NCI-H187 treated with DMSO at 0.1 percent for 48 hours (cell line): ENCODE measurements around the gene BOLA2B.
"Not testable (repeated sequence)": the region's sequence is repeated elsewhere in the genome, so short reads cannot be mapped to it uniquely, and the experiment has no call there.

Experiments
- DNase-seq: peaks from one replicate; lab custom pipeline; 2025; lab: John Stamatoyannopoulos, UW

Gene BOLA2B

DNA sequence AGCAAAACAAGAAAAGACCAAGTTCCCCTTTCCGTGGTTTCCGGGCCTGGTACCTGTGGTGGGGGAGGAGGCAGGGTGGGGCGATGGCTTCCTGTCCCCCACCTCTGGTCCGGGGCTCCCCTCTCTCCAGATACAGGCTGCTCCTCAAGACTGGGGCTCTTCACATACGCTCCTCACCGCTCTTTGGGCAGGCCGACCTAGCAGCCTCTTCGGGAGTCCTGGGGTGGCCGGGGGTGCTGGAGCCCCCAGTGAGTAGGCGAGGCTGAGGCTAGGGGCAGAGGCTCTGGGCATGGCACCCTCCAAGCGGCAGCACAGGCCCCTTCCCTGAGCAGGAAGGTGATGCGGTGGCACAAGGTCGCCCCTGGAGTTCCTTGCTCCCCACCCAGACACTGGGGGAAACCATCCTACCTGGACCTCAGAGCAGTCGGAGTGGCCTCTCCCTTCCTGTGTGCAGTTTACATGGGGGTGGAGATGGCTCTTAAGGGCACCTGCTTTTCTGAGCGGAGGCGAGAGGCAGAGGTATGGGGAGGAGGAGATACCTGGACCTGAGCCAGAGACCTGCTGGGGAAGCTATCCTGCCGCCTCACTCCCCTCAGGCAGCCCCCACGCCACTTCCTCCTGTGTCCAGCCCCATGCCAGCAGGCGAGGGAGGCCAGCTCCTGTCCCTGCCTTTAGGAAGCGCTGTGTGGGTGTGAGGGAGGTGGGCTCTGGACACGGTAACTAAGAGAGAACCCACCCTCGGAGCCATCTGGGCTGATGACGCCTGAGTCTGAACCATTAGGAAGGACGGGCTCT lies 9.2 kb downstream of the BOLA2B start:
- no peak for DNase-seq

DNA sequence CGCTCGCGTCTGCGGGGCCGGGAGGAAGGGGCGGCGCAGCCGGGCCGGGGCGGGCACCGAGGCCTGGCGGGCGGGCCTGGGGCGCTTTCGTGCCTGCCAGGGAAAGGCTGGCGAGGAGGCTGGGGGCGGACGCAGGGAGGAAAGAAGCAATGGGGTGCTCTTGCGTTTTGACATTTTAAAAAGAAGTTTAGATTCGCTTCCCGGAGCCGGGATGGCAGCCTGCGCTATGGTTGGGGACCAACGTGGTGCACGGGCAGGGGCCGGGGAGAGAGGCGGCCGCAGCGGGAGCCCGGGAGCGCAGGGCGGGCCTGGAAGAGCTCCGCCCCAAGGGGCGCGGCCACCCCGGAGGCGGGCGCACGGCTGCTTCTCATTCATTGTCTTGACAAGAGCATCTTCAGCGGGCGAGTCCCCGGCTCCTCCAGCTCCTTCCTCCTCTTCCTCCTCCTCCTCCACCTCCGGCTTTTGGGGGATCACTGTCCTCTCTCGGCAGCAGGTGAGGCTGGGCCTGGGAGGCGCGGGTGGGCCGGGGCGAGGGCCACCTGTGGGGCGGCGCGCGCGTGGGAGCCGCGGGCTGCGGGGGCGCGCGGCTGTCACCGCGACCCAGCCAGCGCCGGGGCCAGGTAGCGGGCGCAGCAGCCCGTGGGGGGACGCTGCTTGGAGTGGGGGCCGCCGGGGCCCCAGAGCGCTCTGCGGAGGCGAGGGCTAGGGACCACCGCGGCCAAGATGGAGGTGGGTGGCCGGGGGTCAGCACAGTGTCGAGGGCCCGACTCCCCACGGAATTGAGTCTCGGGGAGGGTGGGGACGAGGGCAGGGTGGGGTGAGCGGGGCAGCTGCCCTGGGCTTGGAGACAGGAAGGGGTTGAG lies 10.0 kb downstream of the BOLA2B start, which contains the start of gene CORO1A:
Gene CORO1A (plus strand): TSS at position 370 of the 863 bp plus-strand sequence. CDS start 1,608 bp downstream, outside the sequence.
- DNase-seq, result no peak

DNA sequence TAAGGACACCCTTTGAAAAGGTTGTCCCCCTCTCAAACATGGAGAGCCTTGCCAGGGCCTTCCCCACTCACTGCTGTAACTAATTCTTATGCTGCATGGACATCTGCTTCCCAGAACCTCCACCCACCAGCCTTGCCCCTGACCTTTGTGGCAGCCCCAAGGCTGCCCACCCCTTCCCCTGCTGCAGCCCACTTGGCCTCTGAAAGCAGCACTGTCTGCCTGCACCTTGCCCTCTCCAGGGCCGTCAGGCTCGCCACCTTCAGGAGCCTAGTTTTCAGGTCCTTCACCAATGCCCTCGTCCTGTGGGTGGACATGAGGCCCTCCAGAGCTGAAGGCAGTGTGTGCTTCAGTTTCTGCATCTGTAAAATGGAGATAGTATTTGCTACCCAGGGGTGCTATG lies 12.7 kb downstream of the BOLA2B start:
- DNase-seq, result no peak

DNA sequence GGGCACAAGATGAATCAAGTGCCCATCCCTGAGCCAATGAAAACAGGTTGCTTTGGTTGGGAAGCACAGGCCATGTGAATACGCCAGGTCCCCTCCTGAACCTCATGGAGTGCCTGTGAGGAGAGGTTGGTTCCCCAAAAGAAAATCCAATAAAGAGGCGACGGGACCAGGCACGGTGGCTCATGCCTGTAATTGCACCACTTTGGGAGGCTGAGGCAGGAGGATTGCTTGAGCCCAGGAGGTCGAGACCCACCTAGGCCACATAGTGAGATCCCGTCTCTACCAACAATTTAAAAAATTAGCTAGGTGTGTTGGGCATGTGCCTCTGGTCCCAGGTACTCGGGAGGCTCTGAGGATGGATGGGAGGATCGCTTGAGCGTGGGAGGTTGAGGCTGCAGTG lies 13.5 kb downstream of the BOLA2B start:
- DNase-seq, result no peak

DNA sequence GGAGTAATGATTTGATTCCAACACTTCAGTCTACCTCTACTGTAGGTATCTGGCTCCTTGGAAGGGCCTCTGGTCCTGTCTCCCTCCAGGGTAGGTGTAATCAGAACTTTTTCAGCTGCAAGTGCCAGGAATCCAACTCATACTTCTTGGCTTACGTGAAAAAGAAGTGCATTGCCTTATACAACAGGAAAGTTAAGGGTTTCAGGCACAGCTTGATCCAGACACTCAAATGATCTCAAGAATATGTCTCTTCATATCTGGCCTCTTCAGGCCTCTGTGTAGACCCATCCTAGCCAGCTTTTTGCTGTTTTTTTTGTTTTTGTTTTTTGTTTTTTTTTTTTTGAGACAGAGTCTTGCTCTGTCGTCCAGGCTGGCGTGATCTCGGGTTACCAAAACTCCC lies 14.3 kb downstream of the BOLA2B start:
- DNase-seq, result no peak

DNA sequence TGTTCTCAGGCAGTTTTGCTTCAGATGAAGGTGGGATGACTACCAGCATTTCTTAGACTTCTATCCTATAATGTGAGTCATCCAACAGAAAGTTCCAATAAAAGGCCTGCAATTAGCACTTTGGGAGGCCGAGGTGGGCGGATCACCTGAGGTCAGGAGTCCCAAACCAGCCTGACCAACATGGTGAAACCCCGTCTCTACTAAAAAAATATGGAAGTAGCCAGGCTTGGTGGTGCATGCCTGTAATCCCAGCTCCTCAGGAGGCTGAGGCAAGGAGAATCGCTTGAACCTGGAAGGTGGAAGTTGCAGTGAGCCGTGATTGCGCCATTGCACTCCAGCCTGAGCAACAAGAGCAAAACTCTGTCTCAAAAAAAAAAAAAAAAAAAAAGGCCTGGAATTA lies 16.6 kb downstream of the BOLA2B start:
- DNase-seq, result not testable (repeated sequence)

DNA sequence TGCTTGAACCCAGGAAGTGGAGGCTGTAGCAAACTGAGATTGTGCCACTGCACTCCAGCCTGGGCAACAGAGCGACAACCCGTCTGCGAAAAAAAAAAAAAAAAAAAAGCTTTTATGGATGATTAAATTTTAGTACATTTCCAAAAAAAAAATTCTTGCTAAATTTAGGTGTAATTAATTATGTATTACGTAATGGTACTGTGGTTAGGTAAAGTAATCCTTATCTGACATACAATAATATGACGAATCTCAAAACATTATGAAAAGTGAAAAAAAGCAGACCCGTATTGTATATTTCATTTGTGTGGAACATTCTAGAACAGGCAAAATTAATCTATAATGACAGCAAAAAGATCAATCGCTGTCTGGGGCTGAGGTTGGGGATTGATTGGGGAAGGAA lies 20.4 kb downstream of the BOLA2B start:
- no peak for DNase-seq

DNA sequence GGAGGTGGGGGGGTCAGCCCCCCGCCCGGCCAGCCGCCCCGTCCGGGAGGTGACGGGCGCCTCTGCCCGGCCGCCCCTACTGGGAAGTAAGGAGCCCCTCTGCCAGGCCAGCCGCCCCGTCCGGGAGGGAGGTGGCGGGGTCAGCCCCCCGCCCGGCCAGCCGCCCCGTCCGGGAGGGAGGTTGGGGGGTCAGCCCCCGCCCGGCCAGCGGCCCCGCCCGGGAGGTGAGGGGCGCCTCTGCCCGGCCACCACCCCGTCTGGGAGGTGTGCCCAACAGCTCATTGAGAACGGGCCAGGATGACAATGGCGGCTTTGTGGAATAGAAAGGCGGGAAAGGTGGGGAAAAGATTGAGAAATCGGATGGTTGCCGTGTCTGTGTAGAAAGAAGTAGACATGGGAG lies 23.3 kb downstream of the BOLA2B start:
- DNase-seq, result not testable (repeated sequence)

DNA sequence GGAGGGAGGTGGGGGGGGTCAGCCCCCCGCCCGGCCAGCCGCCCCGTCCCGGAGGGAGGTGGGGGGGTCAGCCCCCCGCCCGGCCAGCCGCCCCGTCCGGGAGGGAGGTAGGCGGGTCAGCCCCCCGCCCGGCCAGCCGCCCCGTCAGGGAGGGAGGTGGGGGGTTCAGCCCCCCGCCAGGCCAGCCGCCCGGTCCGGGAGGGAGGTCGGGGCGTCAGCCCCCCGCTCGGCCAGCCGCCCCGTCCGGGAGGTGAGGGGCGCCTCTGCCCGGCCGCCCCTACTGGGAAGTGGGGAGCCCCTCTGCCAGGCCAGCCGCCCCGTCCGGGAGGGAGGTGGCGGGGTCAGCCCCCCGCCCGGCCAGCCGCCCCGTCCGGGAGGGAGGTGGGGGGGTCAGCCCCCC lies 24.1 kb downstream of the BOLA2B start:
- DNase-seq, result not testable (repeated sequence)

DNA sequence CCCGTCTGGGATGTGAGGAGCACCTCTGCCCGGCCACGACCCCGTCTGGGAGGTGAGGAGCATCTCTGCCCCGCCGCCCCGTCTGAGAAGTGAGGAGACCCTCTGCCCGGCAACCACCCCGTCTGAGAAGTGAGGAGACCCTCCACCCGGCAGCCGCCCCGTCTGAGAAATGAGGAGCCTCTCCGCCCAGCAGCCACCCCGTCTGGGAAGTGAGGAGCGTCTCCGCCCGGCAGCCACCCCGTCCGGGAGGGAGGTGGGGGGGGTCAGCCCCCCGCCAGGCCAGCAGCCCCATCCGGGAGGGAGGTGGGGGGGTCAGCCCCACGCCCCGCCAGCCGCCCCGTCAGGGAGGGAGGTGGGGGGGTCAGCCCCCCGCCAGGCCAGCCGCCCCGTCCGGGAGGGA lies 24.7 kb downstream of the BOLA2B start:
- DNase-seq, result not testable (repeated sequence)

DNA sequence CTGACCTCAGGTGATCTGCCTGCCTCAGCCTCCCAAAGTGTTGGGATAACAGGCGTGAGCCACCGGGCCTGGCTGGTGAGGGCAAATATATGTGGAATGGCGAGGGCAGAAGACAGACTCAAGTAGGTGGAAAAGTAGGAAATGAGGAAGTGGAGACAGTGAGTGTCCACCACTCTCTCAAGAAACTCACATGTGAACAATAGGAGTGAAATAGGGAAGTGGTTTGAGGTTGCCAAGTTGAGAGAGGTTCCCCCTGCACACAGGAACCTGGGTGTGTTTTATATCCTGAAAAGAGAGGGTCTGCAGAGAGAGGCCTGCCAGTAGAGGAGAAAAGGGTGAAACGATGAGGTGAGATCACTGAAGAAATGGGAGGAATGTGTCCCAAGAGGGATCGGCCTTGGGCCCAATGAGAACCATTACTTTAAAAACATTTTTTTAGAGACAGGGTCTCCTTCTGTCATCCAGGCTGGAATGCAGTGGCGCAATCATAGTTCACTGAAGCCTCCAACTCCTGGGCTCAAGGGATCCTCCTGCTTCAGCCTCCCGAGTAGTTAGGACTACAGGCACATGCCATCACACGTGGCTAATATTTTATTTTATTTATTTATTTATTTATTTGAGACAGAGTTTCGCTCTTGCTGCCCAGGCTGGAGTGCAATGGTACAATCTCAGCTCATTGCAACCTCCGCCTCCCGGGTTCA lies 27.1 kb downstream of the BOLA2B start:
- DNase-seq, result no peak

DNA sequence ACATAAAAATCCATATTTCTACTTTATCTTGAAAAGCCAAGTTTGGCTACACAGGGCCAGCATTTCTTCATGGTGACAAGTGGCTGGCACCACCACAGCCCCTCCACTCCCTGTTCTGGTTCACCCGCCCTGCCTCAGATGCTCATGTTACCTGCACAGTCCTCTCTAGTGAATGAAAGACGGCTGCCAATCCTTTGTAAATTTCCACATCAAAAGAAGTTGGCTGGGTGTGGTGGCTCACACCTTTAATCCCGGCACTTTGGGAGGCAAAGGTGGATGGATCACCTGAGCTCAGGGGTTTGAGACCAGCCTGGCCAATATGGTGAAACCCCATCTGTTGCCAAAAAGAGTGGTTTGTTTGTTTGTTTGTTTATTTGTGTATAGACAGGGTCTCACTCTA lies 29.9 kb downstream of the BOLA2B start:
- DNase-seq, result no peak

DNA sequence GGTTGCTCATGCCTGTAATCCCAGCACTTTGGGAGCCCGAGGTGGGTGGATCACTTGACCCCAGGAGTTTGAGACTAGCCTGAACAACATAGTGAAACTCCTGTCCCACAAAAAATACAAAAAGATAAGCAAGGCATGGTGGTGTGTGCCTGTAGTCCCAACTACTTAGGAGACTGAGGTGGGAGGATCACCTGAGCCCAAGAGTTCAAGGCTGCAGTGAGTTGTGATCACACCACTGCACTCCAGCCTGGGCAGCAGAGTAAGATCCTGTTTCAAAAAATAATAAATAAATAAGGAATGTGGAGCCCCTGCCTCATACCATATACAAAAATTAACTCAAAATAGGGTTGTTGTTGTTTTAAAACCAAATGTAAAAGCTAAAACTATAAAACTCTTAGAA lies 36.3 kb downstream of the BOLA2B start:
- DNase-seq, result no peak

DNA sequence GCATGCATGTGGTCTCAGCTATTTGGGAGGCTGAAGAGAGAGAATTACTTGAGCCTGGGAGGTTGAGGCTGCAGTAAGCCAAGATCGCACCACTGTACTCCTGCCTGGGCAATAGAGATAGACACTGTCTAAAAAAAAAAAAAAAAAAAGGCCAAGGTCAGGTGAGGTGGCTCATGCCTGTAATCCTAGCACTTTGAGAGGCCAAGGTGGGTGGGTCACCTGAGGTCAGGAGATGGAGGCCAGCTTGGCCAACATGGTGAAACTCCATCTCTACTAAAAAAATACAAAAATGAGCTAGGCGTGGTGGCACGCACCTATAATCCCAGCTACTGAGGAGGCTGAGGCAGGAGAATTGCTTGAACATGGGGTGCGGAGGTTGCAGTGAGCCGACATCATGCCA lies 38.3 kb downstream of the BOLA2B start:
- DNase-seq, result no peak

DNA sequence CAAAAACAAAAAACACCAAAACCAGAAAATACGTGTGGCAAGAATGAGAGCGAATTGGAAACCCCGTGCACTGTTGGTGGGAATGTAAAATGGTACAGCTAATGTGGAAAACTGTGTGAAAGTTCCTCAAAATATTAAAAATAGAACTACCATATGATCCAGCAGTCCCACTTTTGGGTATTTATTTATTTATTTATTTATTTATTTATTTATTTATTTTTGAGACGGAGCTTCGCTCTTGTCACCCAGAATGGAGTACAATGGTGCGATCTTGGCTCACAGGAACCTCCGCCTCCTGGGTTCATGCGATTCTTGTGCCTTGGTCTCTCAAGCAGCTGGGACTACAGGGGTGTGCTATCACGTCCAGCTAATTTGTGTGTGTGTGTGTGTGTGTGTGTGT lies 40.9 kb downstream of the BOLA2B start:
- no peak for DNase-seq

DNA sequence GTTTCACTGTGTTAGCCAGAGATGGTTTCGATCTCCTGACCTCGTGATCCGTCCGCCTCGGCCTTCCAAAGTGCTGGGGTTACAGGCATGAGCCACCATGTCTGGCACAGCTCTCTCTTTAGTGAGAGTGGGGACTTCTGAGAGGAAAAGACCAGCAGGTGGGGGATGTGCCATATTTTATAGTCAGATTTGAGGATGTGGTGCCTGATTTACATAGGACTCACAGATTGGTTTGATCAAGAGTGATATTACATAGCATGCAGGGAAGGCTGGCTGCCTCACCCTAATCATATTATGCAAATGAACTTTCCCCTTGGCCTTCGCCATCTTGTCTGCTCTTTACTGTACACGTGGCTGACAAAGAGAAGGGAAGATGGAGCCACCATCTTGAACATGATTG lies 42.4 kb downstream of the BOLA2B start:
- no peak for DNase-seq

DNA sequence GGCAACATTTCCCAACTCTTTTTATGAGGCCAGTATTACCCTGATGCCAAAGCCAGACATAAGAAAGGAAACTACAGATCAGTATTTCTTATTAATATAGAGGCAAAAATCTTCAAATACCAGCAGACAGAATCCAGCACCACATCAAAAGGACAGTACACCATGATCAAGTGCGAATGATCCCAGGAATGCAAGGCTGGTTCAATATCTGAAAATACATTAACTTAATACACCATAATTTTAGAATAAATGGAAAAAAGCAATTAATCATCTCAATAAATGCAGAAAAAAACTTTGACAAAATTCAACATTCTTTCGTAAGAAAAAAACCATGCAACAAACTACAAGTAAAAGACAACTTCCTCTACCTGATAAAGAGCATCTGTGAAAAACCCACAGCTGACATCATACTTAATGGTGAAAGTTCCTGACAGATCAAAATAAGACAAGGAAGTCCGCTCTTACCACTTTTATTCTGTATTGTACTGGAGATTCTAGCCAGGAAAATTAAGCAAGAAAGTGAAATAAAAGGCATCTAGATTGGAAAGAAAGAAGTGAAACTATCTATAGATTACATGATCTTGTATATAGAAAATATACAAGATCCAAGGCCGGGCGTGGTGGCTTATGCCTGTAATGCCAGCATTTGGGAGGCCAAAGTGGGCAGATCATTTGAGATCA lies 44.1 kb downstream of the BOLA2B start:
- no peak for DNase-seq

DNA sequence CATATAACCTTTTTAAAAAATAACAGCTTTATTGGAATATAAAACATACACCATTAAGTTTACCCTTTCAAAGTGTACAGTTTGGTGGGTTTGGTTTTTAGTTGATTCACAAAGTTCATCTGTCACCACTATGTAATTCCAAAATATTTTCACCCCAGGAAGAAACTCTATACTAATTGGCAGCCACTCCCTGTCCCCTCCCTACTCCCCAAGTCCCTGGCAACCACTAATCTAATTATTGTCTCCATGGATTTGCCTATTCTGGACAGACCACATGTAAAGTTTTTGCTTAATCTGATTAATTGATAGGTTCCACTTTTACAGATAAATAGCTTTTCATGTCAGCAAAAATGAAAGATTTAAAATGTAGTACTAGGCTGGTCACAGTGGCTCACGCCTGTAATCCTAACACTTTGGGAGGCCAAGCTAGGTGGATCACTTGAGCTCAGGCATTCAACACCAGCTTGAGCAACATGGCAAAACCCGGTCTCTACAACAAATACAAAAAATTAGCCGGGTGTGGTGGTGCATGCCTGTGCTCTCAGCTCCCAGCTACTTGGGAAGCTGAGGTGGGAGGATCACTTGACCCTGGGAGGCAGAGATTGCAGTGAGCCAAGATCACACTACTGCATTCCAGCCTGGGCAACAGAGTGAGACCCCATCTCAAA lies 45.5 kb downstream of the BOLA2B start:
- no peak for DNase-seq

DNA sequence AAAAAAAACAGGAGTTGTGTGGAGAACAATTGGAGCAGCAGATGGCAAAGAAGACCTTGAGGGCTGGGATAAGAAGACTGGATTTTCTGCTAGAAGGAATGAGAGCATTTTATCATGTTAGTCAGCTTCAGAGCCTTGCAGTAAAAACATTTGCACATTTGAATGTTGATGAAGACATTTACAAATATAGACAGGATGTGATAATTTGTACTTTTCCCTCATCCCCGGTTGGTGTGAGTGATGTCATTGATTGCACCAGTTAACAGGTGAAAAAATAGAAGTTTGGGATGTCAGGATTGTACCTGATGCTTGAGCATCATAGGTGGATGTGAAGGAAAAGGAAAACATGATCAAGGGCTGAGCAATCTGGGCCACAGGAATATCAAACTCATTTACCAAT lies 47.8 kb downstream of the BOLA2B start:
- no peak for DNase-seq

DNA sequence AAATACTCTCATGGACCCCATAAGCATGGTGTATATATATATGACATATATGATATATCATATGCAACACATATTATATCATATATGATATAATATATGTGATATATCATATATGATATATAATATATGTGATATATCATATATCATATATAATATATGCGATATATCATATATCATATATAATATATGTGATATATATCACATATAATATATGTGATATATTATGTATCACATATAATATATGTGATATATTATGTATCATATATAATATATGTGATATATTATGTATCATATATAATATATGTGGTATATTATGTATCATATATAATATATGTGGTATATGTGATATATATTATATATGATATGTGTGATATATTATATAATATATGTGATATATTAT lies 48.5 kb downstream of the BOLA2B start:
- DNase-seq, result no peak

DNA sequence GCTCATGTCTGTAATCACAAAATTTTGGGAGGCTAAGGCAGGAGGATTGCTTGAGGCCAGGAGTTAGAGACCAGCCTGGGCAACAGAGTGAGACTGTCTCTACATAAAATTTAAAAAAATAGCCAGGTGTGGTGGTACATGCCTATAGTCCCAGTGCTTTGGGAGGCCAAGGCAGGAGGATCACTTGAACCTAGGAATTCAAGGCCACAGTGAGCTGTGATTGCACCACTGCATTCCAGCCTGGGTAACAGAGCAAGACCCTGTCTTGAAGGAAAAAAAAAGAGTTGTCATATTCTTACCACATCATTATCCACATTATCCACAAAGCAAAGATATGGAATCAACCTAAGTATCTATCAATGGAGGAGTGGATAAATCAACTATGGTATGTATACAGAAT lies 49.4 kb downstream of the BOLA2B start:
- DNase-seq, result no peak

DNA sequence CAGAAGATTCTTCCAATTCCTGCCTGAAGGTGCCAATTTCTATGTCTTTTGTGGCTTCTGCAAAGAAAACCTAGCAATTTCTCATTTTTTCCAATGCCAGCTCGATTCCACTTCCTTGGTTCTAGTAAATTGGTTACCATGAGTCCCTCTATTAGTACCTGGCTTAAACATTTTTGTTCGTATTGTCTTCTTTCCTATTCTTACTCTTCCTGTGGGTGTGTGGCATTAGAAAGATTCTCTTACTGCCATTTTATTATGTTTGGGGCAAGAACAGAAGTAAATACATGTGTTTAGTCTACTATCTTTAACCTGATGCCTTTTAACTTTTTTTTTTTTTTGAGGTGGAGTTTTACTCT lies 50.1 kb downstream of the BOLA2B start:
- DNase-seq, result no peak
